ENCODE data around the gene KBTBD7. TPM values are rescaled to one million over a fixed set of nuclear protein-coding genes. Genes with fewer than 3 reads are reported as not detected.
"Not testable (repeated sequence)": the region's sequence is repeated elsewhere in the genome, so short reads cannot be mapped to it uniquely, and the experiment has no call there.

The KBTBD7 gene
- total RNA-seq, 1 donor from 2014 or later, result 12.2 TPM

GRCh38 chr13:41177616-41178015, 16.8 kb downstream of the KBTBD7 start:
- H3K27ac Mint-ChIP-seq (ENCODE audit: unreplicated experiment), result no peak overlapping the region
- no peak for TF ChIP-seq CTCF (IDR thresholded peaks at IDR 0.05)
- H3K9me3 Mint-ChIP-seq (ENCODE audit: unreplicated experiment), result peaks cover 14% of the 10 kb centered on the region
- H3K27me3 Mint-ChIP-seq (ENCODE audit: unreplicated experiment), result no peaks in the 10 kb centered on the region
- no peak overlapping the region for H3K4me3 Mint-ChIP-seq (ENCODE audit: unreplicated experiment)
- peaks cover 3% of the 10 kb centered on the region for H3K36me3 Mint-ChIP-seq (ENCODE audit: unreplicated experiment)
- peaks cover 5% of the 10 kb centered on the region for H3K4me1 Mint-ChIP-seq (ENCODE audit: unreplicated experiment)
- DNase-seq (ENCODE audit: extremely low spot score, unreplicated experiment), result no peak

DNA sequence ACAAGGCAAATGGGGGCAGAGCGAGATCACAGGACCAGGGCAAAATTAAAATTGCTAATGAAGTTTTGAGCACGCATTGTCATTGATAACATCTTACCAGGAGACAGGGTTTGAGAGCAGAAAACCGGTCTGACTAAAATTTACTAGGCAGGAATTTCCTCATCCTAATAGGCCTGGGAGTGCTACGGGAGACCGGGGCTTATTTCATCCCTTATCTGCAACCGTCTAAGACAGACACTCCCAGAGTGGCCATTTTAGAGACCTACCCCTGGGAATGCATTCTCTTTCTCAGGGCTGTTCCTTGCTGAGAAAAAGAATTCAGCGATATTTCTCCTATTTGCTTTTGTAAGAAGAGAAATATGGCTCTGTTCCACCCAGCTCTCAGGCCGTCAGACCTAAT, 18.8 kb downstream of the KBTBD7 start:
- not testable (repeated sequence) for H3K4me1 Mint-ChIP-seq (ENCODE audit: unreplicated experiment); H3K36me3 Mint-ChIP-seq (ENCODE audit: unreplicated experiment); H3K27ac Mint-ChIP-seq (ENCODE audit: unreplicated experiment); H3K27me3 Mint-ChIP-seq (ENCODE audit: unreplicated experiment); H3K4me3 Mint-ChIP-seq (ENCODE audit: unreplicated experiment); DNase-seq (ENCODE audit: extremely low spot score, unreplicated experiment)
- peaks cover 14% of the 10 kb centered on the region for H3K9me3 Mint-ChIP-seq (ENCODE audit: unreplicated experiment)

DNA sequence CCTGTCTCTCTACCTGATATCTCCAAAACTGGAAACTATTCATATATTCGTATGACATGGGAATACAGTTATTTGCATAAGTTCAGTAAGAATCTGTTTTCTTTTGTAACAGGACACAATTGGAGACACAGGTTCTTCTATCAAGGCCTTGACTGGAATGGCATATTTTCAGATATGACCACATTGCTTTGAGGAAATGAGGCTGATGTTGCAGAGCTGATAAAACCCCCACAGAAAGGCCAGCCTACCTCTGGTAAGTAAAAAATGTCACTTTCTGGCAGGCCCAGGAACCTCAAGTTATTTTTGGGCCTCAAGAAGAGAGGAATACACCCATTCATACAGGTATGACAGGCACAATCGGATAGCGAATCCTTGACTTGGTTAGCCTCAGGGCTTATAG, 32.2 kb downstream of the KBTBD7 start:
- H3K27me3 Mint-ChIP-seq (ENCODE audit: unreplicated experiment), result peaks cover 7% of the 10 kb centered on the region
- H3K4me1 Mint-ChIP-seq (ENCODE audit: unreplicated experiment), result no peaks in the 10 kb centered on the region
- no peak overlapping the region for H3K27ac Mint-ChIP-seq (ENCODE audit: unreplicated experiment)
- no peak overlapping the region for H3K4me3 Mint-ChIP-seq (ENCODE audit: unreplicated experiment)
- no peak for DNase-seq (ENCODE audit: extremely low spot score, unreplicated experiment)
- H3K36me3 Mint-ChIP-seq (ENCODE audit: unreplicated experiment), result no peaks in the 10 kb centered on the region
- TF ChIP-seq CTCF (IDR thresholded peaks at IDR 0.05), result no peak
- no peaks in the 10 kb centered on the region for H3K9me3 Mint-ChIP-seq (ENCODE audit: unreplicated experiment)

DNA sequence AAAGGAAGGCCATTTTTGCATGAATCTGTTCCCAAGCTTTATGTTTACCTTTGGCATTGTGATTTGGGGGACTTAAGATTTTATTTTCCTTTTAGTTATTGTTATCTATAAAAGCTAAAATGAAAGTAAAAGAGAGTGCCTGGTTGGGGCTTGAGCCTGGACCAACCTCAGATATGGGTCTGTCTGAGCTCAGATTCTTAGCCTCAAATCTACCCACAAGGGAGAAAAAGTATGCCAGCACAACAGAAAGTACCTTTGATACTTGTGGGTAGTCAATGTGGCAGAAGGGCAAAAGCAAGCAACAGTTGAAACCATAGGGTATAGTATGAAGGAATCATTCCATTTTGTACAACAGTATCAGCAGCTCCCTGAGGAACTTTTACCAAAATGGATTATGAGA, 35.2 kb downstream of the KBTBD7 start:
- Mint-ChIP-seq H3K4me3 (ENCODE audit: unreplicated experiment) (no peak overlapping the region), H3K27ac (ENCODE audit: unreplicated experiment) (no peak overlapping the region), H3K36me3 (ENCODE audit: unreplicated experiment) (no peaks in the 10 kb centered on the region), H3K9me3 (ENCODE audit: unreplicated experiment) (no peaks in the 10 kb centered on the region), H3K4me1 (ENCODE audit: unreplicated experiment) (no peaks in the 10 kb centered on the region), H3K27me3 (ENCODE audit: unreplicated experiment) (peaks cover 2% of the 10 kb centered on the region)
- no peak for TF ChIP-seq CTCF (IDR thresholded peaks at IDR 0.05)
- DNase-seq (ENCODE audit: extremely low spot score, unreplicated experiment), result no peak

- Mint-ChIP-seq H3K9me3 (ENCODE audit: unreplicated experiment) (no peaks in the 10 kb centered on the region), H3K27me3 (ENCODE audit: unreplicated experiment) (no peaks in the 10 kb centered on the region), H3K36me3 (ENCODE audit: unreplicated experiment) (no peaks in the 10 kb centered on the region), H3K4me3 (ENCODE audit: unreplicated experiment) (no peak overlapping the region), H3K27ac (ENCODE audit: unreplicated experiment) (no peak overlapping the region), H3K4me1 (ENCODE audit: unreplicated experiment) (no peaks in the 10 kb centered on the region)
- DNase-seq (ENCODE audit: extremely low spot score, unreplicated experiment), result no peak
- TF ChIP-seq CTCF (IDR thresholded peaks at IDR 0.05), result no peak
These were observed 37.2 kb downstream of the KBTBD7 start for GRCh38 chr13:41157048-41157717.

DNA sequence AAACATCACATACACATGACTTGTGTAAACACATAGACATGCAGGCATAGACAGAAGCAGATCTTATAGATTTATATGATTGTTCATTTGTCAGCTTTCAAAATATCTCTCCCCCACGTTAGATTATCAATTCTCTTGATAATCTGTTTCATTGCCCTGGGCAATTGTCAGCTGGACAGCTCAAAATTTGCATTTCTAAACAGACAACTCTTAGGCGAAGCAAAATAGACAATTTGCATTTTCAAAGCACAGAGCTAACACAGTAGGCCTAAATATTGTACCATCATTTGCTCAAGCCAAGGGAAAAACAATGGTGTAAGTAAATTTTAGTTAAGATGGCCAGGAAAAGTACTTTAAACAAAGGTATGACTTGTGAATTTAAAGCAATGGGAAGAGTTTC, 37.7 kb downstream of the KBTBD7 start:
- Mint-ChIP-seq H3K9me3 (ENCODE audit: unreplicated experiment) (peaks cover 6% of the 10 kb centered on the region), H3K36me3 (ENCODE audit: unreplicated experiment) (no peaks in the 10 kb centered on the region), H3K27me3 (ENCODE audit: unreplicated experiment) (no peaks in the 10 kb centered on the region), H3K4me3 (ENCODE audit: unreplicated experiment) (no peak overlapping the region), H3K4me1 (ENCODE audit: unreplicated experiment) (no peaks in the 10 kb centered on the region), H3K27ac (ENCODE audit: unreplicated experiment) (no peak overlapping the region)
- no peak for TF ChIP-seq CTCF (IDR thresholded peaks at IDR 0.05)
- no peak for DNase-seq (ENCODE audit: extremely low spot score, unreplicated experiment)
